HG02840 (cell line): ENCODE results near the gene SMG5.
"Not testable (repeated sequence)": the region's sequence is repeated elsewhere in the genome, so short reads cannot be mapped to it uniquely, and the experiment has no call there.

Experiments used
- ATAC-seq: cut with Tn5 transposase; IDR thresholded peaks from one replicate; pipeline ENCODE4 v1.9.1; 2021; ENCODE audit warnings: mild to moderate bottlenecking, moderate library complexity, moderate number of reproducible peaks; ENCODE audit not compliant: unreplicated experiment, low FRiP score

SMG5 gene

GRCh38 chr1:156216361-156217086 lies 66.1 kb downstream of the SMG5 start:
- ATAC-seq: not testable (repeated sequence)

GRCh38 chr1:156214024-156214748 lies 68.4 kb downstream of the SMG5 start:
- ATAC-seq: no peak

GRCh38 chr1:156213644-156213966 lies 69.0 kb downstream of the SMG5 start:
- ATAC-seq: no peak

GRCh38 chr1:156212833-156213643 lies 69.6 kb downstream of the SMG5 start, which contains the start of gene PMF1:
Gene PMF1, plus strand, starts transcription at chr1:156213007. Its CDS starts 9 bp downstream, at chr1:156213016.
- ATAC-seq: peak; percentile 89

- ATAC-seq: no peak
These were observed 70.5 kb downstream of the SMG5 start for GRCh38 chr1:156212130-156212529.

- ATAC-seq: no peak
These were observed 71.4 kb downstream of the SMG5 start for GRCh38 chr1:156211243-156211642.

GRCh38 chr1:156204686-156205085 lies 77.9 kb downstream of the SMG5 start:
- no peak for ATAC-seq

GRCh38 chr1:156203331-156203730 lies 79.3 kb downstream of the SMG5 start:
- ATAC-seq: no peak

- ATAC-seq: no peak
These were observed 82.6 kb downstream of the SMG5 start for GRCh38 chr1:156200044-156200443.
